Natural killer cell (primary cell): ENCODE results near the gene TMPRSS6. TPM values are rescaled to one million over a fixed set of nuclear protein-coding genes. Genes with fewer than 3 reads are reported as not detected.
A peak's percentile ranks its signal among the peaks of the same experiment; 100 is the strongest.

Experiments
- ATAC-seq, 3 donors: fragments of 150-1000 bp in 2 of 3; fragments of 200-7000 bp in 1 of 3; cut with Tn5 transposase; 1 replicate in 1 of 3; 2 replicates in 2 of 3; pipeline ENCODE4 v1.10.0; 2021; ENCODE audit warnings: mild to moderate bottlenecking in 2 of 3, moderate library complexity in 2 of 3
- DNase-seq, 2 donors: peaks; one replicate each; pipeline versions ENCODE4 v3.0.0 to v3.0.0-alpha.2; 2013 to 2021; ENCODE audit warnings: mixed read lengths in 1 of 2
- H3K27ac ChIP-seq: one replicate; pipeline ENCODE4 v1.5.1; 2013; ENCODE audit warnings: mild to moderate bottlenecking, low read length
- H3K27me3 ChIP-seq: one replicate; pipeline ENCODE4 v1.6.1; 2013; ENCODE audit warnings: low read length; ENCODE audit not compliant: control insufficient read depth, insufficient read depth
- H3K36me3 ChIP-seq: one replicate; pipeline ENCODE4 v1.6.1; 2013; ENCODE audit warnings: low read length; ENCODE audit not compliant: control insufficient read depth, insufficient read depth
- H3K4me1 ChIP-seq: one replicate; pipeline ENCODE4 v1.6.1; 2013; ENCODE audit warnings: low read length; ENCODE audit not compliant: control insufficient read depth, insufficient read depth
- H3K4me3 ChIP-seq: one replicate; pipeline ENCODE4 v1.5.1; 2013; ENCODE audit warnings: low read length
- H3K9me3 ChIP-seq: one replicate; pipeline ENCODE4 v1.6.1; 2013; ENCODE audit warnings: low read length; ENCODE audit not compliant: control insufficient read depth, insufficient read depth
- H3K27ac Mint-ChIP-seq, 2 donors: one replicate each; pipeline ENCODE4 v1.8.0; 2022; ENCODE audit warnings: mild to moderate bottlenecking in 2 of 2, mixed read lengths in 2 of 2, moderate library complexity in 1 of 2
- H3K27me3 Mint-ChIP-seq, 2 donors: one replicate each; pipeline ENCODE4 v1.8.0; 2022; ENCODE audit warnings: low read depth in 2 of 2, mixed read lengths in 2 of 2
- H3K36me3 Mint-ChIP-seq: one replicate; pipeline ENCODE4 v1.8.0; 2022; ENCODE audit warnings: mixed read lengths
- H3K4me1 Mint-ChIP-seq, 2 donors: one replicate each; pipeline ENCODE4 v1.8.0; 2022; ENCODE audit warnings: mixed read lengths in 2 of 2
- H3K4me3 Mint-ChIP-seq: one replicate; pipeline ENCODE4 v1.8.0; 2022; ENCODE audit warnings: mild to moderate bottlenecking, moderate library complexity, mixed read lengths
- H3K9me3 Mint-ChIP-seq, 2 donors: one replicate each; pipeline ENCODE4 v1.8.0; 2022; ENCODE audit warnings: mixed read lengths in 2 of 2
- WGBS: methylation state at CpG from one replicate; pipeline ENCODE4 v1.1.7; 2013; ENCODE audit warnings: missing lambda C conversion rate; ENCODE audit not compliant: insufficient coverage; 5-methylcytosine and 5-hydroxymethylcytosine counted together
- intact Hi-C: fragments of 100-400 bp; cut with micrococcal nuclease; formaldehyde crosslinking; loops from one replicate; pipeline ENCODE4 v1.14.2; 2022
- total RNA-seq, 4 donors: library from RNA; stranded (reverse); fragments of 120-200 nt in 1 of 4; gene quantifications; one replicate each; pipeline versions ENCODE4 v1.2.3 to v1.2.4, GENCODE V29; 2013 to 2022
- TF ChIP-seq, protein P1 (sequence below): fragments of 200-600 bp; IDR thresholded peaks from one replicate; pipeline ENCODE4 v1.8.0; 2022; ENCODE audit warnings: antibody characterized with exemption

TMPRSS6 gene
- total RNA-seq, 3 donors from 2014 or later (not counting 1 experiment from before 2014, with no cell fraction given): 1.1 to 4.7 (median 3.4) TPM

DNA sequence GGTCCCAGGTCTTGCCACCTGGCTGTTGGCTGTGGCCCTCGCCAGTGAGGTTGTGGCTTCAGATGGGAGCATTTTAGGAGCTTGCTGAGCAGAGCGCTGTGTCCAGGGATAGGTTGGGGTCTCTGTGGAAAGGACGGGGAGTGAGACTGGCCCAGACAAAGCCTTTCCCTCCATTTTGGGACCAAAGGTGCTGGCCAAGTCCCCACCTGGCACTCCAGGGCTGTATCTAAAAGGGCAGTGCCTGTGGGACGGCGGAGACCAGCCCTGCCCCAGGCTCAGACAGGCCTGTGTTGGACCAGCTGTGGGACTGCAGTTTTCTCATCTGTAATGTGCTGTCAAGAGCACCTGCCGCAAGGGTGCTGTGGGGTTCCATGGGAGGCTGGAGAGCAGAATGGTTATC lies 62.9 kb downstream of the TMPRSS6 start:
- H3K4me1 ChIP-seq: peaks cover 3% of the 10 kb centered on the region
- H3K9me3 Mint-ChIP-seq: no peaks in the 10 kb centered on the region
- H3K27me3 ChIP-seq: no peaks in the 10 kb centered on the region
- intact Hi-C loops: no loop called here
- H3K4me3 ChIP-seq: no peak overlapping the region
- no peak for DNase-seq
- no peak overlapping the region for H3K4me3 Mint-ChIP-seq
- H3K27ac ChIP-seq: no peak overlapping the region
- peaks cover 0 to 2% of the 10 kb centered on the region in 2 donors for H3K27me3 Mint-ChIP-seq
- no peaks in the 10 kb centered on the region for H3K9me3 ChIP-seq
- no peaks in the 10 kb centered on the region for H3K4me1 Mint-ChIP-seq
- WGBS: 94% methylated on average over 6 of the region's 6 CpGs
- H3K36me3 Mint-ChIP-seq: no peaks in the 10 kb centered on the region
- no peaks in the 10 kb centered on the region for H3K36me3 ChIP-seq
- H3K27ac Mint-ChIP-seq: no peak overlapping the region
- ATAC-seq: no peak
- TF ChIP-seq, protein P1, sequence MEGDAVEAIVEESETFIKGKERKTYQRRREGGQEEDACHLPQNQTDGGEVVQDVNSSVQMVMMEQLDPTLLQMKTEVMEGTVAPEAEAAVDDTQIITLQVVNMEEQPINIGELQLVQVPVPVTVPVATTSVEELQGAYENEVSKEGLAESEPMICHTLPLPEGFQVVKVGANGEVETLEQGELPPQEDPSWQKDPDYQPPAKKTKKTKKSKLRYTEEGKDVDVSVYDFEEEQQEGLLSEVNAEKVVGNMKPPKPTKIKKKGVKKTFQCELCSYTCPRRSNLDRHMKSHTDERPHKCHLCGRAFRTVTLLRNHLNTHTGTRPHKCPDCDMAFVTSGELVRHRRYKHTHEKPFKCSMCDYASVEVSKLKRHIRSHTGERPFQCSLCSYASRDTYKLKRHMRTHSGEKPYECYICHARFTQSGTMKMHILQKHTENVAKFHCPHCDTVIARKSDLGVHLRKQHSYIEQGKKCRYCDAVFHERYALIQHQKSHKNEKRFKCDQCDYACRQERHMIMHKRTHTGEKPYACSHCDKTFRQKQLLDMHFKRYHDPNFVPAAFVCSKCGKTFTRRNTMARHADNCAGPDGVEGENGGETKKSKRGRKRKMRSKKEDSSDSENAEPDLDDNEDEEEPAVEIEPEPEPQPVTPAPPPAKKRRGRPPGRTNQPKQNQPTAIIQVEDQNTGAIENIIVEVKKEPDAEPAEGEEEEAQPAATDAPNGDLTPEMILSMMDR: no peak

DNA sequence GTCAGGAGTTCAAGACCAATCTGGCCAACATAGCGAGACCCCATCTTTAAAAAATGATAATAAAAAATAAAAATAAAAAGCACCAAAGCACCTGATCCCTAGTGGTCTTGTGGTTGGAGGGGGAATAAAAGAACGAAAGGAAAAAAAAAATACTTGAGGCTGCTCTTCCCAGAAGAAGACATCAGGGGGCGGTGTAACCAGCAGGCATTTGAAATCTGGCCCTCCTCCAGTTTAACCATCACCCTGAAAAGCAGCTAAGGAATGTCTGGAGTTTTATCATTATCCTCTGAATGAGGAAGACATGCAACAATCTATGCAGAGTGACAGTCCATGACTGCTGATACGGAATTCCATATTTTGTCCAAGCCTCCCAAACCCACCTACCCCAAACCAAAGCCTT lies 63.6 kb downstream of the TMPRSS6 start:
- H3K4me1 ChIP-seq: no peaks in the 10 kb centered on the region
- intact Hi-C loops: no loop called here
- TF ChIP-seq, protein P1: peak; percentile 30
- ATAC-seq (peak in 1 of 3 donors; percentile 26), DNase-seq (peak in 1 of 2 donors; percentile 44)
- no peaks in the 10 kb centered on the region for H3K4me1 Mint-ChIP-seq
- no peaks in the 10 kb centered on the region for H3K36me3 ChIP-seq
- no peaks in the 10 kb centered on the region for H3K36me3 Mint-ChIP-seq
- H3K9me3 ChIP-seq: no peaks in the 10 kb centered on the region
- H3K4me3 Mint-ChIP-seq: no peak overlapping the region
- no peaks in the 10 kb centered on the region for H3K9me3 Mint-ChIP-seq
- no peak overlapping the region for H3K4me3 ChIP-seq
- H3K27ac ChIP-seq: no peak overlapping the region
- H3K27me3 ChIP-seq: no peaks in the 10 kb centered on the region
- H3K27me3 Mint-ChIP-seq: peaks cover 0 to 5% of the 10 kb centered on the region in 2 donors
- WGBS: 35% methylated on average over 3 of the region's 4 CpGs
- H3K27ac Mint-ChIP-seq: no peak overlapping the region

DNA sequence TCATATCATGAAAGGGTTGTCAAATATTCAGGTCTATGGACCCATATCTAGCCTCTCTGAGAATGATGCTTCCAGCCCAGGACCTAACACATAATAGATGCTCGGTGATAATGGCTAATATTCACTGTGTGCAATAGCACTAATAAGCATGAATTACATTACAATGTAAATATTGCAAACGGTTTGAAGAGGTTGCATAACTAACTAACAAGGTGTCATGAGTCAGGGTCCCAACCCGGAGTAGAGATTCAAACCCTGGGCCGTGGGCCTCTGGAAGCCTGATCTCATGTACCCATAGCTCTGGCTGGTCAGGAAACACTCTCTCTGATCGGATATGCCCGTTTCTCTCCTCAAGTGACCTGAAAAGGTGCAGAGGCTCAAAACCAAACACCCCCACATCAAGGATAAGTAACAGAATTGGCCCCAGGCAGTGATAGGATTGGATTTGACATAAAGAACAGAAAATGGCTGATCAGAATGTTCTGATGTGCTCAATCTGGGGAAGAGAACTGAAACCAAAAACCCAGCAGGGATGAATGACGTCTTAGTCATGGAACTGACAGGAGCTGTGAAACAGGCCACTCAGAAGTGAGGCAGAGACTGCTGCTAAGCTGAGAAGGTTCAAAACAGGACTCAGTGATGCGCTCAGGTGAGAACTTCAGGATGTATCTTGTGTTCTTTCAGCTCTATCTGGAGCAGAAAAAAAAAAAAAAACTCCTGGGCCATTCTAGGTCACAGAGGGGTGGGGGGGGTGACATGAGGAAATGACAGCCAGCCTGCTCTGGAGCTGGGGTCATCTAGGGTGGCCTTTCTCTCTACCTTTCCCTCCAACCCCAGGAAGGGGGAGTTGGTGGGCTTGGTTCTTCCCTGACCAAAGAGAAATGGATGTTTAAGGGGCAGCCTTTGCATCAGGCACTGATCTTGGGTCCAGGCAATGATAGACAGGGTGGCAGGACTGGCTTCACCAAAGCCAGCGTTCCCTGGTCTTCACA lies 64.6 kb downstream of the TMPRSS6 start:
- no peak for DNase-seq
- intact Hi-C loops: no loop called here

More for the DNA sequence above, 64.6 kb downstream of the TMPRSS6 start:
- Mint-ChIP-seq H3K4me1 (no peaks in the 10 kb centered on the region), H3K36me3 (no peaks in the 10 kb centered on the region), H3K27ac (no peak overlapping the region), H3K4me3 (no peak overlapping the region), H3K9me3 (no peaks in the 10 kb centered on the region), H3K27me3 (peaks cover 0 to 5% of the 10 kb centered on the region in 2 donors)
- WGBS: 79% methylated on average over 9 of the region's 9 CpGs
- no peak for ATAC-seq
- Histone ChIP-seq H3K4me3 (no peak overlapping the region), H3K4me1 (no peaks in the 10 kb centered on the region), H3K9me3 (no peaks in the 10 kb centered on the region), H3K27me3 (no peaks in the 10 kb centered on the region), H3K36me3 (no peaks in the 10 kb centered on the region), H3K27ac (no peak overlapping the region)
- TF ChIP-seq, protein P1: no peak
